HepG2 (cell line): Measurements from ENCODE around the gene UBE3B. TPM values are rescaled to one million over a fixed set of nuclear protein-coding genes. Genes with fewer than 3 reads are reported as not detected.

ENCODE experiments used
- AKNA ChIP-seq: sonication (generic); formaldehyde crosslinking; IDR thresholded peaks from 2 replicates; pipeline ENCODE4 v1.4.0; 2020; ENCODE audit warnings: missing genetic modification reagents, borderline replicate concordance
- BHLHE40 ChIP-seq: IDR thresholded peaks from 2 replicates; pipeline ENCODE4 v1.6.1; 2011; ENCODE audit warnings: low read length, improper control_type of control experiment
- CHD4 ChIP-seq: fragments of 200-600 bp; sonication (generic); IDR thresholded peaks from 2 replicates; pipeline ENCODE4 v1.7.0; 2017; ENCODE audit warnings: mild to moderate bottlenecking, low read length, borderline replicate concordance
- FOXP1 ChIP-seq, 2 experiments: fragments of 450-650 bp in 1 of 2; IDR thresholded peaks; 2 replicates each; pipeline ENCODE4 v1.6.1; 2017 to 2018; ENCODE audit warnings: antibody characterized with exemption in 1 of 2
- GABPB1 ChIP-seq: IDR thresholded peaks from 2 replicates; pipeline ENCODE4 v1.6.1; 2016; ENCODE audit warnings: mild to moderate bottlenecking, missing genetic modification reagents, moderate library complexity, missing compliant biosample characterization
- MLLT10 ChIP-seq: sonication (generic); formaldehyde crosslinking; IDR thresholded peaks from 2 replicates; pipeline ENCODE4 v1.4.0; 2020; ENCODE audit warnings: missing genetic modification reagents
- MXD1 ChIP-seq: sonication (generic); formaldehyde crosslinking; IDR thresholded peaks from 2 replicates; pipeline ENCODE4 v1.4.0; 2020; ENCODE audit warnings: mild to moderate bottlenecking, missing genetic modification reagents
- NCOA1 ChIP-seq: sonication (generic); formaldehyde crosslinking; IDR thresholded peaks from 2 replicates; pipeline ENCODE4 v1.9.0; 2021; ENCODE audit warnings: missing genetic modification reagents
- RAD21 ChIP-seq: fragments of 450-650 bp; formaldehyde crosslinking; IDR thresholded peaks from 2 replicates; pipeline ENCODE4 v1.5.0; 2020; ENCODE audit warnings: mild to moderate bottlenecking
- SNAPC5 ChIP-seq: sonication (generic); formaldehyde crosslinking; IDR thresholded peaks from 2 replicates; pipeline ENCODE4 v1.8.1; 2023; ENCODE audit warnings: mild to moderate bottlenecking, missing genetic modification reagents, borderline replicate concordance
- THAP7 ChIP-seq: sonication (generic); formaldehyde crosslinking; IDR thresholded peaks from 2 replicates; pipeline ENCODE4 v1.8.1; 2023; ENCODE audit warnings: mild to moderate bottlenecking, missing genetic modification reagents
- ZBTB43 ChIP-seq: sonication (generic); formaldehyde crosslinking; conservative IDR thresholded peaks from 2 replicates; pipeline ENCODE4 v1.4.0; 2020; ENCODE audit warnings: missing genetic modification reagents
- ZBTB7B ChIP-seq: sonication (generic); formaldehyde crosslinking; IDR thresholded peaks from 2 replicates; pipeline ENCODE4 v1.4.0; 2020; ENCODE audit warnings: missing genetic modification reagents
- ZFP1 ChIP-seq: IDR thresholded peaks from 2 replicates; pipeline ENCODE4 v1.6.1; 2016
- ZFX ChIP-seq: sonication (generic); formaldehyde crosslinking; IDR thresholded peaks from 2 replicates; pipeline ENCODE4 v1.4.0; 2020; ENCODE audit warnings: mild to moderate bottlenecking, low read depth, missing genetic modification reagents, moderate library complexity
- ZNF18 ChIP-seq: sonication (generic); formaldehyde crosslinking; IDR thresholded peaks from 2 replicates; pipeline ENCODE4 v1.8.0; 2022; ENCODE audit warnings: mild to moderate bottlenecking, missing genetic modification reagents; ENCODE audit not compliant: insufficient replicate concordance
- ZNF317 ChIP-seq: sonication (generic); formaldehyde crosslinking; IDR thresholded peaks from 2 replicates; pipeline ENCODE4 v1.5.0; 2020; ENCODE audit warnings: mild to moderate bottlenecking, missing genetic modification reagents
- ZNF496 ChIP-seq: sonication (generic); formaldehyde crosslinking; IDR thresholded peaks from 2 replicates; pipeline ENCODE4 v1.8.1; 2023; ENCODE audit warnings: mild to moderate bottlenecking, moderate library complexity, missing genetic modification reagents; ENCODE audit not compliant: insufficient replicate concordance
- ZZZ3 ChIP-seq: sonication (generic); formaldehyde crosslinking; IDR thresholded peaks from 2 replicates; pipeline ENCODE4 v1.4.0; 2020; ENCODE audit warnings: missing genetic modification reagents, mild to moderate bottlenecking, borderline replicate concordance
- polyA plus RNA-seq, 8 experiments: library from polyadenylated mRNA; depleted of rRNA in 3 of 8; stranded (reverse) in 7 of 8; unstranded in 1 of 8; fragments of >200 nt; fragmentation: Illumina TruSeq in 4 of 8; extraction: Trizol in 4 of 8; gene quantifications; 2 replicates each; pipeline versions ENCODE4 v1.2.1 to v1.2.3, GENCODE V29; 2011 to 2016; ENCODE audit warnings: low read depth in 4 of 8, missing spikeins in 1 of 8, mixed read lengths in 1 of 8; ENCODE audit not compliant: insufficient read depth in 1 of 8
- total RNA-seq, 5 experiments: library from RNA; depleted of rRNA; stranded (reverse); fragments of >200 nt; fragmentation: Illumina TruSeq; extraction: Trizol; gene quantifications; 2 replicates each; pipeline ENCODE4 v1.2.3, GENCODE V29; 2016; ENCODE audit warnings: low read depth in 1 of 5

Gene UBE3B
- total and polyA plus RNA-seq, 2 of the 13 experiments (the other 11 are each of a cell fraction or from before 2014, with no cell fraction given) = 22.7 to 25.3 TPM

- no peak; the same call in 1 of the 2 replicates for TF ChIP-seq AKNA
- TF ChIP-seq BHLHE40 = peak; percentile 27; the same call in 1 of the 2 replicates
- TF ChIP-seq ZNF496 (CRISPR knock-in tag) = no peak
- TF ChIP-seq RAD21 (CRISPR knock-in tag) = peak; percentile 56
- TF ChIP-seq THAP7 = no peak
- peak; percentile 52; the same call in 1 of the 2 replicates for TF ChIP-seq ZBTB7B
- TF ChIP-seq ZFX = peak; percentile 99
- no peak for TF ChIP-seq ZBTB43 (CRISPR knock-in tag)
- TF ChIP-seq MLLT10 (CRISPR knock-in tag) = no peak
- peak; percentile 92 for TF ChIP-seq ZZZ3 (CRISPR knock-in tag)
- TF ChIP-seq FOXP1 (IDR thresholded peaks at IDR 0.05) = no peak
- no peak for TF ChIP-seq FOXP1 (CRISPR knock-in tag; IDR thresholded peaks at IDR 0.05)
- peak; percentile 67; the same call in 1 of the 2 replicates for TF ChIP-seq CHD4
- TF ChIP-seq GABPB1 = peak; percentile 86
- TF ChIP-seq NCOA1 (CRISPR knock-in tag) = no peak
- peak; percentile 78 for TF ChIP-seq ZNF317 (CRISPR knock-in tag)
- no peak for TF ChIP-seq ZNF18 (CRISPR knock-in tag)
- peak; percentile 93 for TF ChIP-seq MXD1 (CRISPR knock-in tag)
- peak; percentile 75; the same call in 1 of the 2 replicates for TF ChIP-seq SNAPC5 (CRISPR knock-in tag)
- TF ChIP-seq ZFP1 (CRISPR knock-in tag) = no peak; the same call in 1 of the 2 replicates
Measured at GRCh38 chr12:109573029-109573913, 95.8 kb downstream of the UBE3B start, which contains the start of the genes MMAB and MVK (continued).
